ENCODE data around the gene ITGB1.
"Not testable (repeated sequence)": the region's sequence is repeated elsewhere in the genome, so short reads cannot be mapped to it uniquely, and the experiment has no call there.

ITGB1 gene

DNA sequence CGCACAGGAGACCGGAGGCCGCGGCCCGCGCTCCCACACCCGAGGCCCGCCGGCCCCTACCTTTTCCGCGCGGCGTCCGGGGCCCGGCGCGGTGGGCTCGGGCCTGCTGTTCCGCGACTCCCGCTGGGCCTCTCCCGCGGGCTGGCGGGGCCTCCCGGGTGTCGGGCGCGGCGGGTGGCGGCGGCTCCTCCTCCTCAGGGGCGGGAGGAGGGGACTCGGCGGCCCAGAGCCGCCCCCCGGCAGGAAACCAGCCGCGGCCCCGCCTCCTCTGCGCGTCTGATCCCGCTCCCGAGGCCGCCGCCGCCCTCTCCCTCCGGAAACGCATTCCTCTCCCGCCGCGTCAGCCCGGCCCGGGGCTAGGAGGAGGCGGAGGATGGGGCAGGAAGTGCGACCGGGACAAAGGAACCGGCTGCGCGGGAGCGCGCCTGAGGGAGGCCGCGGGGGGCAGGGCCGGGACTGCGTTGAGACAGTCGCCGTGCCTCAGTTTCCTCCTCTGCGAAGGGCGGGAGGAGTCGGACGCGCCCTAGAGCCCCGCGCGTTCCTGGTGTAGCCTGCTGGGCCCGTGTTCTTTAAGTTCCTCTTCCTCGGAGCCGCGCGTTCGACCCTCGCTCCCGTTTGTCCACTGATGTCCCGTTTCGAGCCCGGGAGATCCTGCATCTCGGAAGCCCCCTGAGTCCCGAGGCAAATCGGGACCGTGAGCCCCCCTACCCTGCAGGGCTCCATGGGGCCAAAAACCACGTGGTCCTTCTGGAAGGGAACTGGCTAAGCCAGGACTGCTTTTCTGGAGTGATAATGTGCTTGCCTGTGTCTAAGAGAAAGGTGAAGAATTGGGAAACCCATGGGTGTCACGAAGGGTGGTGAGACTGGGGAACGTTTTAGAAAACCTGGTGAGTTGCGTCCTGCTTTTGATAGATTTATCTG lies at the start of gene ITGB1:
TSS of gene ITGB1 (minus strand) at position 146 of the 921 bp plus-strand sequence. CDS start 22,672 bp downstream, outside the sequence.
- peak; percentile 94 for DNase-seq

DNA sequence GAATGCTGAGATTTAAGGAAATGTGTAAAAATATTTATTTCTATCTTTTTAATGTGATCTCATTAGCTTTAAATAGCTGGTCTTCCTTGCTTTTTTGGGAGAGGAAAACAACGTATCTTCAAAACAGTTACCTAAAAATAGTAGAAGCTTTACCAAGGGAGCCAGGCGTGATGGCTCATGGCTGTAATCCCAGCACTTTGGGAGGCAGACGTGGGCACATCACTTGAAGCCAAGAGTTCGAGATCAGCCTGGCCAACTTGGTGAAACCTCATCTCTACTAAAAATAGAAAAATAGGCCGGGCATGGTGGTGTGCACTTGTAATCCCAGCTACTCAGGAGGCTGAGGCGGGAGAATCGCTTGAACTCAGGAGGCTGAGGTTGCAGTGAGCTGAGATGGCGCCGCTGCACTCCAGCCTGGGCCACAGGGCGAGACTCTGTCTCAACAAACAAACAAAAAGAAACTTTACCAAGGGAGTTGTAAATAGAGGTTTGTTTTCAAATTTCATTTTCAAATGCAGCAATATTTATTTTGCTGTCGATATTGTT lies 48.4 kb upstream of the ITGB1 start:
- no peak for DNase-seq

DNA sequence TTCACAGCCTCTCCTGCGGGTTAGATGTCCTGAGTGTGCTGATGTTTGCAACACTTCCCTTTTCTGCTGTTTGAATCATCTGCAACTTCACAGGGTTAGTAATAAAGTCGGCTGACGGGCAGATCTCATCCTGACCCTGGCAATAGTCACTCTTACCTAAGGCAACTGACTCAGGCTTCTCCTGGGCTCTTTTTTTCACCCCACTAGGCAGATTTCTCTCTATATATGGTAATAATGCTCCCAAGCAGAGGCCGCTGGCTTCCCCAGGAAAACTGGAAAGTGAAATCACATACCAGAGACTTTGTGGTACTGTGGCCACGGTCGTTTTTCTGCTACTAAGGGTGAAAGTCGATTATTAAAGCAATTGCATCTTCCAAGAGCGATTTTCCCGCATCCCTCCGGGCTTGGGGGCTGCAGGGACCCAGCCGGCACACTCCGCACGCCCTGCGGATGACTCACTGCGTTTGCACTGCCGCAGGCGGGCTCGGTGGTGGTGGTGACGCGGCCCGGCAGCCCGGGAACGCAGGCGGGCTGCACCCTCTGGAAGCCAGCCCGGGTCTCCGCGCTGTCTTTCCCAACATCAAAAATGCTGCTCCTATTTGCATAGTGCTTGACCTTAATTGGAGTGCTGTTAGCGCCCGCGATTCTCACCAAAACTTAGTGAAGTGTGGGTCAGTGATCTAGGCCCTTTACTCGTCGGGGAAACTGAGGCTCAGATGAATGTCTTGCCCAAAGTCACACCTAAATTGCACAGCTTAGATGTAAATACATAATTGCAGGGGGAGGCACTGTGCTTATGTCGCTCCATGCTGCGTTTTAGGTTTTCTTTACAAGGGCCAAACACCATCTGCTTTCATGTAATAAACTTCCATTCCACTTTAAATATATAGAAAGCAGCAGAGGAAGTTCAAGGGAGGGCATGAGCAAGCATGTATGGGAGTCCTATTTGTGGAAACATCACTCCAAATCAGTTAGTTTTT lies 47.6 kb upstream of the ITGB1 start:
- DNase-seq, result peak; percentile 89

DNA sequence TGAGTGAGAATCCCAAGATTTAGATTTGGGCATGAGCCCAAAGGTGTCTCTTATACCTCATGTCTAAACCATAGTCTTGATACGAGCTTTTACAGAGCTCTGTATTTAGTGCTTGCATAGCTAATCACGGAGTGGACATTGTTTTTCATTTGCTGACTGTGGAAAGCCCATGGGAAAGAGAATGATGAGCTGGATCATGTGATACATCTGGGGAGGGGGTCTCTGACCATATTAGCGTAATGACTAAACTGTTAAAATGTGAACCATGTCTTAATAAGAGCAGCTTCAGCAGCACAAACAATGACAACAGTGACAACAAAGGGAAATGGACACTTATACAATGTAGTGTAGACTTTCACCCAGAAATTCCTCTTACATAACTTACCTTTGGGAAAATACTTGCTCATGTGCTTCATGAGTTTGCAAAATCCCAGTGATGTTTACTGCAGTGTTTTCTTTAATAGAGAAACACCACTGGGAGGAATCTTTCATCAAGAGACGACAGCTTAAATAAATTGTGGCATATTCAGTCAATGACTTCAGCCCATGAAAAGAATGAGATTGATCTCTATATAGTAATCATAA lies 44.0 kb upstream of the ITGB1 start:
- no peak for DNase-seq

DNA sequence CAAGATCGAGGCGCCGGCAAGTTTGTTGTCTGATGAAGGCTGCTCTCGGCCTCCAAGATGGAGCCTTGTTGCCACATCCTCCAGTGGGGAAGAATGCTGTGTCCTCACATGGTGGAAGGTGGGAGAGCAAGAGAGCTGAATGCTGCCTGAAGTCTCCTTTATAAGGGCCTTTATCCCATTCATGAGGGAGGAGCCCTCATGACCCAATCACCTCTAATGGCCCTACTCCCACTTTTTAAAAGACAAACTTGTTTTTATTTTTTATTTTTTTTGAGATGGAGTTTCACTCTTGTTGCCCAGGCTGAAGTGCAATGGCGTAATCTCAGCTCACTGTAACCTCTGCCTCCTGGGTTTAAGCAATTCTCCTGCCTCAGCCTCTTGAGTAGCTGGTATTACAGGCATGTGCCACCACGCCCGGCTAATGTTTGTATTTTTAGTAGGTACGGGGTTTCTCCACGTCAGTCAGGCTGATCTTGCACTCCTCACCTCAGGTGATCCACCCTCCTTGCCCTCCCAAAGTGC lies 40.1 kb upstream of the ITGB1 start:
- not testable (repeated sequence) for DNase-seq

DNA sequence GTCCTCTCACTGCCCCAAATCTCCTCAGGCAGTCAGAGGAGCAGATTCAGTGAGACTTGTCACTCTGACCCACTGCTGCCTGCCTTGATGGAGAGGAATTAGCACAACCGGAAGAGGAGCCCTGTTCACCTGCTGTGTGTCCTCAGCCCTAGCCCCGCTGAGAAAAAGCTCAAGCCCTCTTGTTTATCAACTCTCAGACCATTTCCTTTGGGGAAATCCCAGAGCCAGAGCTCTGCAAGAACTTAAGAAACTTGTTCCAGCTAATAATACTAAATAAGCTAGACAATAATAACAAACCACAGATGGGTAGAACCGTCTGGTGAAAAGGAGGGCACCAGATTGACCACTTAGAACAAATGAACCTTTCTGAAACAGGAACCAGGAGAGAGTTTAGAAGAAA lies 37.7 kb upstream of the ITGB1 start:
- DNase-seq, result no peak

DNA sequence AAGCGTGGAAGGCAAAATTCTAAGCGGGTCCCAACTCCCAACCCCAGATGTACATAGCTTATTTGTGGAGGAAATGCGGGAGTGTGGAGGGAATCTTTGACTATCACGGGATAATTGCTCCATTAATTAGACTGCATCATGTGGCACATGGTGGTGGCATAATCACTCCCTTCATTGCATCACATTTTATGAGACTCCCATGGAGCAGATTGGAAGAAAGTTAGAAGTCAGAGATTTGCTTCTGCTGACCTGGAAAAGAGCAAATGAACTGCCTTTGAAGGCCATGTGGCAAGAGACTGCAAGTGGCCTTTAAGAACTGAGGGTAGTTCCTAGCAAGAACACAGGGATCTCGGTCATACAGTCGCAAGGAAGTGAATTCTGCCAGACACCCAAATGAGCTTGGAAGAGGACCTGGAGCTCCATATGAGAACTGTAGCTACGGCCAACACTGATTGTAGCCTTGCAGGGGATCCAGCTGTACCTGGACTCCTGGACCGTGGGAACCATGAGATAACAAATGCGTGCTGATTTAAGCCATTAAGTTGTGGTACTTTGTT lies 37.1 kb upstream of the ITGB1 start:
- DNase-seq, result no peak

DNA sequence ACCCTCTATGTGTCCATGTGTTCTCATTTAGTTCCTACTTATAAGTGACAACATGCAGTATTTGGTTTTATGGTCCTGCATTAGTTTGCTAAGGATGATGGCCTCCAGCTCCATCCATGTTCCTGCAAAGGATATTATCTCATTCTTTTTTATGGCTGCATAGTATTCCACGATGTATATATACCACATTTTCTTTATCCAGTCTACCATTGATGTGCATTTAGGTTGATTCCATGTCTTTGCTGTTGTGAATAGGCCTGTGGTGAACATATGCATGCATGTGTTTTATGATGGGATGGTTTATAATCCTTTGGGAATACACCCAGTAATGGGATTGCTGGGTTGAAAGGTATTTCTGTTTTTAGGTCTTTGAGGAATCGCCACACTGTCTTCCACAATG lies 36.6 kb upstream of the ITGB1 start:
- not testable (repeated sequence) for DNase-seq

DNA sequence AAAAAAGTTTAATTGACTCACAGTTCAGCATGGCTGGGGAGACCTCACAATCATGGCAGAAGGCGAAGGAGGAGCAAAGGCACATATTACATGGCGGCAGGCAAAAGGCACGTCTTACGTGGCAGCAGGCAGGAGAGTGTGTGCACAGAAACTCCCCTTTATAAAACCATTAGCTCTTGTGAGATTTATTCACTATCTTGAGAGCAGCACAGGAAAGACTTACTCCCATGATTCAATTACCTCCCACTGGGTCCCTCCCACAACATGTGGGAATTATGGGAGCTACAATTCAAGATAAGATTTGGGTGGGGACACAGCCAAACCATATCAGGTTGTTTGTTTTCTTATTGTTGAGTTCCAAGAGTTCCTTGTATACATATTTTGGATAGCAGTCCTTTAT lies 34.3 kb upstream of the ITGB1 start:
- DNase-seq, result not testable (repeated sequence)

DNA sequence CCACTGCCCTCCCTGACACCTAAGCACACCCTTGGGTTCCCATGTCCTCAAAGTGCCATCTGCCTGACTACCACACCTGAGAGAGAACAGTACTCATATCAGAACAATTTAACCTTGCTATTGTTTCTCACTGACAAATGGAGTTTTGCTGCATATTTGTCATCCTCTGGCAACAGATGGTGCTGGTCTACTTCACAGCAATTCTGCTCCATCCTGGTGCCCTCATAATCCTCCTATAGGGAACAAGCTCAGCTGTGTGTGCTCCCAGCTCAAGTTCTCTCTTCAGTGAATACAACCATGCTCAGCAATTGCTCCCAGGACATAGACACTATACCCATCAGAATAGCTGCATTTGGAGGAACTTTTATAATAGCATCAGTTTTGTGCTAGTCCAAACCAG lies 32.8 kb upstream of the ITGB1 start:
- no peak for DNase-seq

DNA sequence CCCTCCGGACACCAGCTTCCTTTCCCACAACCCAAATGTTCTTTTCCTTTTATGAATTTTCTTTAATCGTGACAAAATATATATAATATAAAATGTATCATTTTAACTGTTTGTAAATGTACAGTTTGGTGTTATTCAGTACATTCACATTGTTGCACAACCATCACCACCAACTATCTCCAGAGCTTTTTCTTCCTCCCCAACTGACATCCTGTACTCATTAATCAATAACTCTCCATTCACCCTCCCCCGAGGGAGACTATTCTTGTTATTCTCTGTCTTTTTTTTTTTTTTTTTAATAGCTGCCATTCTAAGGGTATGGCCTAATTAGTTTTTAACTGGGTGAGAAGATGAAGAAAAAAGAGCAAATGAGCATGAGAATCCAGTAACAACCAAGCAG lies 30.6 kb upstream of the ITGB1 start:
- no peak for DNase-seq

DNA sequence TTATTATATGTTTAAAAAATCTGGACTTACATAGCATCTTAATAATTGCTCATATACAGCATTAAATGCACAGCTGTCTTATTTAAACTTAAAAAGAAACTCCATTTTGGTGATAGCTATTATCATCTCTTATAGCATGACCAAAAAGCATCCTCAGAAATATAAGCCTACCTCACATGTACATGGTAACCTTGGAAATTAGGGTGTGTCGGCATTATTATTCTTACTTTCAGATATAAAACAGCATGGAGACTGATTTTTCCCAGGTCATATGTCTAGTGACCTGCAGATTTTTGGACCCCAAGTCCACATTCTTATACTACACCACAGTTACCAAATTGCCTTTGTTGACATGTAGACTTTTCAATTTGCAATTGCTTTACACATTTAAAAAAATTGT lies 29.1 kb upstream of the ITGB1 start:
- DNase-seq, result no peak

DNA sequence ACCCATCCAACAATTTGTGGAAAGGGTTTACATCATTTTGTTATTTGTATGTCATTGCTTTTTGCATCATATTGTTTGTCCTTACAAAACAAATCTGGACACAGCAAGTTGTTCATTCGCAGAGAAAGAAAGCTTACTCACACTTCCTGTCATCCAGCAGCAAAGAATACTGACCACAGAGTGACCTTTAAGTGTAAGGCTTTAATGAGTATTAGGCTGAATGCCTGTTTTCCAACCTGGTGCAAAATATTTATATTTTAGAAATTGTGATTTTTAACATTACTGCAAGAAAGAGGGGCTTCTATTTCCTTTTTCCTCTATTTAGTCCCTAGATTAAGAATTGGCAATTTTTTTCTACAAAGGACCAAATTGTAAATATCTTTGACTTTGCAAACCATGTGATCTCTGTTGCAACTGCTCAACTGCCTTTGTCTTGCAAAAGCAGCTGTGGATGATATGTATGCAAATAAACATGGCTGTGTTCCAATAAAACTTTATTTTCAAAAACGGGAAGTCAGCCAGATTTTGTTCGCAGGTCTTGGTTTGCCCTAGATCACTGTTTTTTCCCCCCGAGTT lies 27.8 kb upstream of the ITGB1 start:
- DNase-seq, result peak; percentile 31

DNA sequence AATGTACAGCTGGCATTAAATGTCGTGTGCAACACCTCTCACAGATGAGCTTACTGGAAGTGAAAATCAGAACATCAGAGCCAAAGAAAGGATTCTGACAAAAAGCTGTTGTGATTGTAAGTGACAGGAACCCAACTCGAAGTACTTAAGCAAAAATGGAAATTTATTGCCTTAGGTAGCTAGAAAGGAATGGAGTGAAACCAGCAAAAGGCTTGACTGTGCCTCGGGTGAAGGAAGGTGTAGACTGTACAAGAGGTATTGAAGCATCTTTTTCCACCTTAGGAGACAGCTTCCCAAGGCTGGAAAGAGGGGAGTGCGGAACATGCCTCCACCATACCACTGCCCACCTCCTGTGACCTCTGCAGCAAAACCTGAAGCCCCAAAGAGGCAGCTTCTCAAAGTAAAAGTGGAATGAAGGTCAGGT lies 27.3 kb upstream of the ITGB1 start:
- DNase-seq, result no peak

DNA sequence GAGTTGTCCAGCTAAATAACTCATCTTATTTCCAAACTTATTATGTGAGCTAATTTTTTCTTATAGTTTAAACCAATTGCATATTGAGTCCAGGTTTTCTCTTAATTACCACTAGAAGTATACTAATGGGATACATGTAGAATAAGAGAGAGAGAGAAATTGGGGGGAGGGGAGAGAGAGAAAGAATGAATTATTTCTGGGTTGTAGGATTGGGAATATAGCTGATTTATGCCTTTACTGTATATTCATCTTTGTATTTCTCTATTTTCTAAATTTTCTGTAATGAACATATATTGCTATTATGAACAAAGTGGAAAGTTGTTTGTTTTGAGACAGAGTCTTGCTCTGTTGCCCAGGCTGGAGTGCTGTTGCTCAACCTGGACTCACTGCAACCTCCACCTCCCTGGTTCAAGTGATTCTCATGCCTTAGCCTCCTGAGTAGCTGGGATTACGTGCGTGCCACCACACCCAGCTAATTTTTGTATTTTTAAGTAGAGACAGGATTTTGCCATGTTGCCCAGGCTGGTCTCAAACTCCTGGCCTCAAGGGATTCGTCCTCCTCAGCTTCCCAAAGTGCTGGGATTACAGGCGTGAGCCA lies 26.1 kb upstream of the ITGB1 start:
- no peak for DNase-seq

DNA sequence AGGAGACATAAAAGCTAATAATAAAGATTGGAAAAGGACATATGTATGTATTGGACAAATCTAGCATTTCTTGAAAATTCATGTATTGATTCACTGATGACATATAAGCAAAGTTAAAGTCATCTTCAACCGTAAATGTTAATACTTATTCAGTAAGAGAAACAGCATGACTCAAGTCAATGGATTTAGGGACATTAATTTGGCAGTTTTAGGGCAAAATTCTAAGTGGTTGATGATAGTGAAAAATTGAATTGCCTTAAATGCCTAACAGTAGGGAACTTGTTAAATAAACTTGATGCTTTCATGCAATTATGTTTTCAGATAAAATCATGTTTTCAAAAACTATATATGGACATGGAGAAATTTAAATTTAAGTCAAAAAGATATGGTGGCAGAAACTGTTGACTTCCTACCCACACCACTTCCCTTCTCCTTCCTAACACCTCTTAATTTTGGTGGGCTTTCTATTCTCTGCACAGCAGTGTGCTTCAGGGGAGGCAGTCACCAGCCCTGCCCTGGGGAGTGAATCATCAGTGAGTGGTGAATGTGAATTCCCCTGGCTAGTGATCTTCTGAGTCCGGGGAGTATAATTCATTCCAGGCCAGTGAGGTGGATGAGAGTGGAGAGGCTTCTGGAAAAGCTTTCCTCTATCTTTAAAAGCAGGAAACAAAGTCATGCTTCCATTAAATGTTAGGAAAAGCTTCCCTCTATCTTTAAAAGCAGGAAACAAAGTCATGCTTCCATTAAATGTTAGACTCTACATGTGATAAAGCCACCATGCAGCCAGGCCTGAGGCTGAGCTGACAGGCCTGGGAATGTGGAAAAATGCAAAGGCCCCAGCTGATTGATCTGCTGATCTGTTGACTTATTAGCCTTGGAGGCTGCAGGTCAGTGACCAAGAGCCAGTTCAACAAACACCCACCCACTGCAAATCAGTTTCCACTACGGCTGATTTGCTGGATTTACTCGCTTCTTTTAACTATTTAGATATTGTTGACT lies 25.2 kb upstream of the ITGB1 start:
- peak; percentile 91 for DNase-seq

DNA sequence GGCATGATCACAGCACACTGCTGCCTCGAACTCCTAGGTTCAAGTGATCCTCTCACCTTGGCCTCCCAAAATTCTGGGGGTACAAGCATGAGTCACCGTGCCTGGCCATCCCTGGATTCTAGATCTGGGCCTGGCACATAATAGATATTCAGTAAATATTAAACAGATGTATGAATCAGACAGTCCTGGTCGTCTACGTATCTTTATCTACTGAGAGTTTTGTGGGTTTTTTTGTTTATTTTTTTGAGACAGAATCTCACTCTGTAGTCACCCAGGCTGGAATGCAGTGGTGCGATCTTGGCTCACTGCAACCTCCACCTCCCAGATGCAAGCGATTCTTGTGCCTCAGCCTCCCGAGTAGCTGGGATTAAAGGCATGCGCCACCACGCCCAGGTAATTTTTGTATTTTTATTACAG lies 24.3 kb upstream of the ITGB1 start:
- peak; percentile 67 for DNase-seq

DNA sequence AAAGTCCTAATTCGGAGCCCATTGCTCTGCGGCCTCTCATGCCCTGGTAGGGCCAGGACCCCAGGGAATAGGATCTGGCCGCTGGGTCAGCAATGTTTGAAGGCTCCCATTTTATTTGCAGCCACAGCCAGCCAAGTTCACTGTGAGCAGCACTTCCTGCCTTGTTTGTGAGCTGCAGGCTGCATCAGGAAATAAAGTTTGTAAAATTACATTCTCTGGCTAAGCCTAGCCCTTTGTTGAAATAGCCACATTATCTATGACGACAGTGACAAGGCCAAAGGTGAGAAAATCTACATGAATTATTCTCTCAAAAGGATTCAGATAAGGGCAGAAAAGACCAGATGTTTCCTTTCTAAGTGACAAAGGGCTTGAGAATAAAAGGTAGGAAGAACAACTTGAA lies 23.7 kb upstream of the ITGB1 start:
- DNase-seq, result no peak

DNA sequence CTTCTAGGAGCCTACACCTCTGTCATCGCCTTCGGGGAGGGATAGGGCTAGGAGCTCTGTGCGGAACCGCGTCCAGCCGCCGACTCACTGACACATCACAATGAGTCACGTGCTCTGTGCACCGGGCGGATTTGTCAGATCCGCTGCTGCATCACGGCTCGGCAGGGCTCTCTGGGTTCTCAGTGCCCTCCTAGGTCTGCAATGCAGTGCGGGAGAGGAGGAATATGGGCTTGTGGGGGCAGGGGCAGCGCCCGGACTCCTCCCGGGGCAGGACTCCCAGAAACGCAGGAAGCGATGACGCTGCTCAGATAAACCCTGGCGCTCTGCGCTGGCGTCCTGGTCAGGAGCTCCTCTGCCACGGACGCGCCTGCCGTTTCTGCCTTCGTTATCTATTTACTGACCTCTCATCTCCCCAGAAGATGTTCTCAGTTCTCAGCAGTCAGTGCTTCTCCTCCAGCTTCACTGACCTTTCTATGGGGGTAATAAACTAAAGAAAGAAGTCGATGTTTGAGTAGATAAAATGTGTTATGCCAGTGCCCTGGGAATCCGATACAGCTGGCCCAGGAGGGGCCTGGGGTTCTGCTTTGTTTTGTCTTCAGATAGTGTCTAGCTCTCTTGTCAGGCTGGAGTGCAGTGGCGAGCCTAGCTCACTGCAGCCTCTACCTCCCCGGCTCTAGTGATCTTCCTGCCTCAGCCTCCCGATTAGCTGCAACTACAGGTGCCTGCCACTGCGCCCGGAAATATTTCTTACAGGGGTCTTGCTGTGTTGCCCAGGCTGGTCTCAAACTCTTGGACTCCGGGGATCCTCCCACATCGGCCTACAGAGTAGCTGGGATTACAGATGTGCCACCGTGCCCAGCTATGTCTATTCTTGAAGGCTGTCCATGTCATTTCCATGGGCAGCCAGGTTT lies 22.8 kb upstream of the ITGB1 start:
- DNase-seq, result peak; percentile 96
